ENCODE measurements around the gene GOLGA1. TPM values are rescaled to one million over a fixed set of nuclear protein-coding genes. Genes with fewer than 3 reads are reported as not detected.

Gene GOLGA1
- total RNA-seq, 1 experiment from 2014 or later, result 22.8 TPM

GRCh38 chr9:124954255-124954654, 13.4 kb upstream of the GOLGA1 start:
- intact Hi-C loops (cut with micrococcal nuclease), result no loop called here
- BruUV-seq (replicated peaks), result no TSS peak
- TF ChIP-seq CTCF (IDR thresholded peaks at IDR 0.05; ENCODE audit: unreplicated experiment), result no peak

GRCh38 chr9:124950050-124950718, 9.3 kb upstream of the GOLGA1 start:
- intact Hi-C loops (cut with micrococcal nuclease), result no loop called here
- no peak overlapping the region for H3K4me3 Mint-ChIP-seq (ENCODE audit: unreplicated experiment)
- no peak for TF ChIP-seq CTCF (IDR thresholded peaks at IDR 0.05; ENCODE audit: unreplicated experiment)

More at GRCh38 chr9:124954255-124954654, 13.4 kb upstream of the GOLGA1 start:
- POLR2A ChIA-PET, result interaction anchor here (0.6 to 2.5 kb wide), 2 partner anchors 13 to 177 kb away, joined by 5 to 10 read pairs; partner anchors contain the start of gene GOLGA1
- Mint-ChIP-seq H3K27ac (ENCODE audit: low read depth, unreplicated experiment) (no peak overlapping the region), H3K9me3 (ENCODE audit: unreplicated experiment) (no peaks in the 10 kb centered on the region), H3K36me3 (ENCODE audit: insufficient read depth, unreplicated experiment) (no peaks in the 10 kb centered on the region), H3K4me3 (ENCODE audit: unreplicated experiment) (no peak overlapping the region), H3K4me1 (ENCODE audit: insufficient read depth, unreplicated experiment) (no peaks in the 10 kb centered on the region), H3K27me3 (ENCODE audit: insufficient read depth, unreplicated experiment) (no peaks in the 10 kb centered on the region)
- no peak for DNase-seq (ENCODE audit: unreplicated experiment)
- CTCF ChIA-PET, result no interaction called here

GRCh38 chr9:124949387-124949786, 8.5 kb upstream of the GOLGA1 start:
- BruUV-seq (replicated peaks), result no TSS peak
- no peak for DNase-seq (ENCODE audit: unreplicated experiment)
- Mint-ChIP-seq H3K4me1 (ENCODE audit: insufficient read depth, unreplicated experiment) (no peaks in the 10 kb centered on the region), H3K36me3 (ENCODE audit: insufficient read depth, unreplicated experiment) (no peaks in the 10 kb centered on the region), H3K27me3 (ENCODE audit: insufficient read depth, unreplicated experiment) (no peaks in the 10 kb centered on the region), H3K4me3 (ENCODE audit: unreplicated experiment) (no peak overlapping the region), H3K9me3 (ENCODE audit: unreplicated experiment) (no peaks in the 10 kb centered on the region), H3K27ac (ENCODE audit: low read depth, unreplicated experiment) (no peak overlapping the region)
- POLR2A ChIA-PET, result interaction anchor here (0.6 to 1.7 kb wide), 4 partner anchors 8 to 46 kb away, joined by 3 read pairs; partner anchors contain the start of gene GOLGA1
- intact Hi-C loops (cut with micrococcal nuclease), result no loop called here
- CTCF ChIA-PET, result interaction anchor here (1.1 kb wide), 1 partner anchor 9 kb away, joined by 3 read pairs; no protein-coding TSS in a partner anchor
- TF ChIP-seq CTCF (IDR thresholded peaks at IDR 0.05; ENCODE audit: unreplicated experiment), result no peak

More at GRCh38 chr9:124950050-124950718, 9.3 kb upstream of the GOLGA1 start:
- Mint-ChIP-seq H3K4me1 (ENCODE audit: insufficient read depth, unreplicated experiment) (no peaks in the 10 kb centered on the region), H3K27me3 (ENCODE audit: insufficient read depth, unreplicated experiment) (no peaks in the 10 kb centered on the region), H3K36me3 (ENCODE audit: insufficient read depth, unreplicated experiment) (no peaks in the 10 kb centered on the region), H3K27ac (ENCODE audit: low read depth, unreplicated experiment) (no peak overlapping the region), H3K9me3 (ENCODE audit: unreplicated experiment) (no peaks in the 10 kb centered on the region)
- no peak for DNase-seq (ENCODE audit: unreplicated experiment)
- ChIA-PET POLR2A (interaction anchor here (1.4 to 1.7 kb wide), 2 partner anchors 9 to 11 kb away, joined by 3 read pairs; partner anchors contain the start of gene GOLGA1), CTCF (interaction anchor here (0.6 to 1.1 kb wide), 4 partner anchors 9 to 885 kb away, joined by 3 to 6 read pairs (median 3); no protein-coding TSS in a partner anchor)
- no TSS peak for BruUV-seq (replicated peaks)

- Mint-ChIP-seq H3K27me3 (ENCODE audit: insufficient read depth, unreplicated experiment) (no peaks in the 10 kb centered on the region), H3K4me3 (ENCODE audit: unreplicated experiment) (no peak overlapping the region), H3K36me3 (ENCODE audit: insufficient read depth, unreplicated experiment) (no peaks in the 10 kb centered on the region), H3K27ac (ENCODE audit: low read depth, unreplicated experiment) (no peak overlapping the region), H3K9me3 (ENCODE audit: unreplicated experiment) (no peaks in the 10 kb centered on the region), H3K4me1 (ENCODE audit: insufficient read depth, unreplicated experiment) (no peaks in the 10 kb centered on the region)
- BruUV-seq (replicated peaks), result no TSS peak
- ChIA-PET POLR2A (interaction anchor here (0.5 to 0.9 kb wide), 4 partner anchors 21 to 844 kb away, joined by 3 to 4 read pairs (median 3); no protein-coding TSS in a partner anchor), CTCF (interaction anchor here (0.6 kb wide), 1 partner anchor 10 kb away, joined by 4 read pairs; no protein-coding TSS in a partner anchor)
- intact Hi-C loops (cut with micrococcal nuclease), result no loop called here
- DNase-seq (ENCODE audit: unreplicated experiment), result no peak
- no peak for TF ChIP-seq CTCF (IDR thresholded peaks at IDR 0.05; ENCODE audit: unreplicated experiment)
Observed at GRCh38 chr9:124947727-124948391, 7.0 kb upstream of the GOLGA1 start.

Measured in MCF 10A (cell line).